Heart left ventricle (tissue), 16 donors: ENCODE results near the gene RARS2. TPM values are rescaled to one million over a fixed set of nuclear protein-coding genes. Genes with fewer than 3 reads are reported as not detected.

Experiments used
- ATAC-seq, 4 donors: fragments of 200-7000 bp; cut with Tn5 transposase; one replicate each; pipeline ENCODE4 v1.9.1; 2020 to 2022; ENCODE audit warnings: moderate library complexity in 4 of 4, mild to moderate bottlenecking in 3 of 4, moderate number of reproducible peaks in 1 of 4
- DNase-seq, 5 donors: peaks; one replicate each; pipeline ENCODE4 v3.0.0-alpha.2; 2020
- H3K27ac ChIP-seq, 12 donors: fragments of 200-600 bp; sonication (generic) in 4 of 12; one replicate each; pipeline versions ENCODE4 v1.5.0 to v1.8.0; 2016 to 2022; ENCODE audit warnings: mild to moderate bottlenecking in 2 of 12
- H3K27me3 ChIP-seq, 9 donors: fragments of 200-600 bp; sonication (generic) in 2 of 9; one replicate each; pipeline versions ENCODE4 v1.5.1 to v1.8.0; 2016 to 2022; ENCODE audit warnings: mild to moderate bottlenecking in 3 of 9
- H3K36me3 ChIP-seq, 9 donors: fragments of 200-600 bp; sonication (generic) in 2 of 9; one replicate each; pipeline versions ENCODE4 v1.5.0 to v1.8.0; 2018 to 2022; ENCODE audit warnings: mild to moderate bottlenecking in 2 of 9
- H3K4me1 ChIP-seq, 12 donors: fragments of 200-600 bp; sonication (generic) in 4 of 12; one replicate each; pipeline versions ENCODE4 v1.5.0 to v1.8.0; 2016 to 2022; ENCODE audit warnings: mild to moderate bottlenecking in 3 of 12
- H3K4me3 ChIP-seq, 12 donors: fragments of 200-600 bp; sonication (generic) in 4 of 12; one replicate each; pipeline versions ENCODE4 v1.5.0 to v1.8.0; 2017 to 2022; ENCODE audit warnings: mild to moderate bottlenecking in 9 of 12, moderate library complexity in 4 of 12
- H3K9me3 ChIP-seq, 12 donors: fragments of 200-600 bp; sonication (generic) in 4 of 12; one replicate each; pipeline versions ENCODE4 v1.5.0 to v1.8.0; 2016 to 2022; ENCODE audit warnings: mild to moderate bottlenecking in 1 of 12
- POLR2A ChIP-seq, 2 donors: fragments of 450-650 bp; IDR thresholded peaks; one replicate each; pipeline ENCODE4 v1.6.1; 2017; ENCODE audit warnings: antibody characterized with exemption in 2 of 2, mild to moderate bottlenecking in 2 of 2, moderate library complexity in 2 of 2
- WGBS, 4 donors: extraction: QIAGEN DNeasy Blood & Tissue Kit in 2 of 4; methylation state at CpG; one replicate each; pipeline versions ENCODE4 v1.1.5 to v1.1.7; 2013 to 2018; 5-methylcytosine and 5-hydroxymethylcytosine counted together
- intact Hi-C, 10 donors: fragments of 100-400 bp; cut with DNase I; formaldehyde crosslinking; loops; one replicate each; pipeline versions ENCODE4 v1.11.1 to v1.14.2; 2022
- polyA plus RNA-seq, 2 donors: library from polyadenylated mRNA; stranded (reverse); fragments of 200-250 nt; gene quantifications; one replicate each; pipeline ENCODE4 v1.2.3, GENCODE V29; 2013
- total RNA-seq, 9 donors: library from RNA; depleted of rRNA in 2 of 9; stranded (reverse); fragments of >200 nt in 2 of 9; fragmentation: NEBNext Ultra II Directional in 3 of 9; extraction: Animal tissue kit (Norgen Biotek cat#: 25700) in 3 of 9; gene quantifications; one replicate each; pipeline versions ENCODE4 v1.1.0 to v1.2.4, GENCODE V29; 2016 to 2023
- TF ChIP-seq, protein P1 (sequence below), 12 donors: fragments of 200-600 bp; sonication (generic) in 4 of 12; IDR thresholded peaks; one replicate each; pipeline versions ENCODE4 v1.5.0 to v1.8.0; 2018 to 2022; ENCODE audit warnings: antibody characterized with exemption in 12 of 12, mild to moderate bottlenecking in 5 of 12
- donor health status: ischemic (EF 13 %, LVEDD 7.1; RV severe dilation, severe dysfunction).
- donor health status: healthy with polysubstance abuse.
- donor health status: DM: no; HTN: yes; CAD: no.
- donor health status: DM: no; HTN: no; CAD: no.
- donor health status: ischemic (EF 25% LVEDD 6.9; RV normal size, moderate dysfunction).
- donor health status: ischemic (EF 25% LVEDD 5.7; RV mildly dilated, moderate dysfunction).
- donor health status: healthy.
- donor health status: DM: yes; HTN: yes; CAD: no.
- donor health status: ischemic (EF 35%, LVEDD 5.7; RV mildly dilated, moderate dysfunction).
- donor health status: nonischemic (EF 11% LVEDD 7.7; RV severe dilation, severe dysfunction).
- donor health status: DM: yes; HTN: yes; CAD: no.
- donor health status: PGD.
- donor health status: ischemic (EF 29% LVEDD 5.4; RV normal size, mild dysfunction).
- donor health status: nonischemic (EF 23%, LVEDD 6.1; RV moderate dilation, normal function).

The RARS2 gene
- total and polyA plus RNA-seq, 11 donors = 10.2 to 24.2 (median 20.3) TPM

DNA sequence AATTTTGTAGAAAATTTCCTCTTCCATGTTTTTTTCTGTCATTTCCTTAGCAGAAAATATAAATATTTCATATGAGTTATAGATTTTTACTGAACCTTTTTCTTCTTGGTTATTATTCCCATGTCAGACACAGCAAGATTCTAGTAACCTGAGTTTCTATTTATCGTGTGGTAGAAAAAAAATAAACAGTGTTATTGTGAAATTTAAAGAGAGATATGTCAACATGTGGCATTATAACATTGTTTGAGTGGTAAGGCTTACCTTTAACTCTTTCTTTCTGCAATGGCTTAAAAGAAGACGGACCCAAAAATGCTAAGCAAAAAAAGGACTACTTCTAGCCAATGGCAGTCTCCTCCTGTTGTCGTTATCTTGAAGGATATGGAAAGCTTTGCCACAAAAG lies 19.0 kb upstream of the RARS2 start:
- H3K27me3 ChIP-seq = no peaks in the 10 kb centered on the region
- H3K4me3 ChIP-seq = no peak overlapping the region
- H3K4me1 ChIP-seq = no peaks in the 10 kb centered on the region
- DNase-seq = no peak
- no peak for TF ChIP-seq POLR2A (IDR thresholded peaks at IDR 0.05)
- TF ChIP-seq, protein P1, sequence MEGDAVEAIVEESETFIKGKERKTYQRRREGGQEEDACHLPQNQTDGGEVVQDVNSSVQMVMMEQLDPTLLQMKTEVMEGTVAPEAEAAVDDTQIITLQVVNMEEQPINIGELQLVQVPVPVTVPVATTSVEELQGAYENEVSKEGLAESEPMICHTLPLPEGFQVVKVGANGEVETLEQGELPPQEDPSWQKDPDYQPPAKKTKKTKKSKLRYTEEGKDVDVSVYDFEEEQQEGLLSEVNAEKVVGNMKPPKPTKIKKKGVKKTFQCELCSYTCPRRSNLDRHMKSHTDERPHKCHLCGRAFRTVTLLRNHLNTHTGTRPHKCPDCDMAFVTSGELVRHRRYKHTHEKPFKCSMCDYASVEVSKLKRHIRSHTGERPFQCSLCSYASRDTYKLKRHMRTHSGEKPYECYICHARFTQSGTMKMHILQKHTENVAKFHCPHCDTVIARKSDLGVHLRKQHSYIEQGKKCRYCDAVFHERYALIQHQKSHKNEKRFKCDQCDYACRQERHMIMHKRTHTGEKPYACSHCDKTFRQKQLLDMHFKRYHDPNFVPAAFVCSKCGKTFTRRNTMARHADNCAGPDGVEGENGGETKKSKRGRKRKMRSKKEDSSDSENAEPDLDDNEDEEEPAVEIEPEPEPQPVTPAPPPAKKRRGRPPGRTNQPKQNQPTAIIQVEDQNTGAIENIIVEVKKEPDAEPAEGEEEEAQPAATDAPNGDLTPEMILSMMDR (IDR thresholded peaks at IDR 0.05) = no peak
- peaks cover 0 to 84% (median 68%) of the 10 kb centered on the region in 9 donors for H3K36me3 ChIP-seq
- H3K27ac ChIP-seq = no peak overlapping the region
- WGBS, 4 donors = 90 to 95% (median 94%) methylated on average over 3 of the region's 3 CpGs
- no peaks in the 10 kb centered on the region for H3K9me3 ChIP-seq
- ATAC-seq = no peak
- intact Hi-C loops = no loop called here

DNA sequence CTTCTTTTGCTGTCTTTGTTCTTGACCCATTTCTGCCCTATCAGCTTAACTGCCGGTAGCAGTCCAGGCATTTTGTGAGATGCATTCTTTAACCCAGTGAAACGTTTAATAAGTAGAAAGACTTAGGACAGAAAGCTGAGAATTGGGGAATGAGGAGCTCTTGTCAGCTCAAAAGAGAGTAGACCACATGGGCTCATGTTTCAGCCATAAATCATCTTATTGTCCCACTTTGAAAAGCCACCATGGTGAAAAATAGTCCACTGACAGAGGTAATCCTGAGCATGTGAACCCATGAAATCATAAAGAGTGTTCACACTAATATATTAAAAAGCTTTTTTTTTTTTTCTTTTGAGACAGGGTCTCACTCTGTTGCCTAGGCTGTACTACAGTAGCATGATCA lies 16.4 kb upstream of the RARS2 start:
- no peak for DNase-seq
- intact Hi-C loops = no loop called here
- Histone ChIP-seq H3K27ac (no peak overlapping the region), H3K27me3 (no peaks in the 10 kb centered on the region), H3K36me3 (peaks cover 0 to 78% (median 59%) of the 10 kb centered on the region in 9 donors), H3K4me3 (no peak overlapping the region), H3K9me3 (no peaks in the 10 kb centered on the region), H3K4me1 (no peaks in the 10 kb centered on the region)
- WGBS, 4 donors = 82 to 93% (median 92%) methylated on average over 2 of the region's 2 CpGs
- ATAC-seq = no peak
- TF ChIP-seq POLR2A (IDR thresholded peaks at IDR 0.05) = no peak
- TF ChIP-seq, protein P1 (IDR thresholded peaks at IDR 0.05) = no peak

DNA sequence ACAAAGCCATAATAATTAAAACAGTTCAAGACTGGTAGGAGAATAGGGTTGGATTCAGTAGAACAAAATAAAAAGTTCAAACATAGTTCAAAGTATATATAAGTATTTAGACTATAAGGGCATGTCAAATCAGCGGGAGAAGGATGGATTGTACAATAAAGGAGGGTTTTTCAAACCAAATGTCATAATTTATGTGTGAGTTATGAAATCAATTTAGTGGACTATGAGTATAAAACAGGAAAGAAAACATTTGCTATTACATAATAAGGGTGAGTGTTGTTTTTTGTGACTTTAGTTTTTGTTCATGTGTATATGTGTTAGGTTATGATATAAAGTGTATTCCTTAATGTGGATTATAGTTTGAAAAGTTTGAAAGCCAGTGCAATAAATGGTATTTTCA lies 10.8 kb upstream of the RARS2 start:
- Histone ChIP-seq H3K4me1 (no peaks in the 10 kb centered on the region), H3K36me3 (peaks cover 0 to 53% (median 28%) of the 10 kb centered on the region in 9 donors), H3K27ac (no peak overlapping the region), H3K27me3 (no peaks in the 10 kb centered on the region), H3K9me3 (no peaks in the 10 kb centered on the region), H3K4me3 (no peak overlapping the region)
- ATAC-seq (no peak), DNase-seq (no peak)
- WGBS, 4 donors = 89 to 95% (median 93%) methylated on average over 1 of the region's 1 CpG
- TF ChIP-seq POLR2A (IDR thresholded peaks at IDR 0.05) = no peak
- intact Hi-C loops = no loop called here

DNA sequence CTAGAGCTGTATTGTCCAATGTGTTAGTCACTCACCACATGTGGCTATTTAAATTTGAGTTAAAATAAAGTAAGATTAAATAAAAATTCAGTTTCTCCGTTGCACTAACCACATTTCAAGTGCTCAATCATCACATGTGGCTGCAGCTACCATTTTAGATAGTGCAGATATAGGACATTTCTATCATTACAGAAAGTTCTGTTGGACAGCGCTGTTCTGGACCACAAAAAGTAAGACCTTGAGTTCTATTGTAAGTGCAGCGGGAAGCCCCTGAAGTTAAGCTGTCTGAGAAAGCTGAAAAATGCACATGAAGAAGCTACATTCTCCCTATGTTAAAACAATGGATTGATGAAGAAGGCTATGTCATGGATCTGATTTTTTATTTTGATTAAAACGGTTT lies 1.2 kb upstream of the RARS2 start:
- ATAC-seq (no peak), DNase-seq (no peak)
- no peak for TF ChIP-seq POLR2A (IDR thresholded peaks at IDR 0.05)
- TF ChIP-seq, protein P1 (IDR thresholded peaks at IDR 0.05) = no peak
- Histone ChIP-seq H3K27ac (no peak overlapping the region), H3K9me3 (no peaks in the 10 kb centered on the region), H3K4me1 (peaks cover 6 to 50% (median 29%) of the 10 kb centered on the region in 12 donors), H3K4me3 (peak overlapping the region in 11 of 12 donors; percentile 62 to 96 (median 86)), H3K36me3 (peaks cover 0 to 30% (median 23%) of the 10 kb centered on the region in 9 donors), H3K27me3 (no peaks in the 10 kb centered on the region)
- intact Hi-C loops = loop anchor here in 3 of 10 donors (2.0 to 10.0 kb wide), 5 partner anchors 110 to 199 kb away; partner anchors contain the start of genes AKIRIN2 (in 2 of the 3) and SLC35A1 (in 2 of the 3)
- 65 to 72% (median 68%) methylated on average over 4 of the region's 4 CpGs for WGBS, 4 donors

DNA sequence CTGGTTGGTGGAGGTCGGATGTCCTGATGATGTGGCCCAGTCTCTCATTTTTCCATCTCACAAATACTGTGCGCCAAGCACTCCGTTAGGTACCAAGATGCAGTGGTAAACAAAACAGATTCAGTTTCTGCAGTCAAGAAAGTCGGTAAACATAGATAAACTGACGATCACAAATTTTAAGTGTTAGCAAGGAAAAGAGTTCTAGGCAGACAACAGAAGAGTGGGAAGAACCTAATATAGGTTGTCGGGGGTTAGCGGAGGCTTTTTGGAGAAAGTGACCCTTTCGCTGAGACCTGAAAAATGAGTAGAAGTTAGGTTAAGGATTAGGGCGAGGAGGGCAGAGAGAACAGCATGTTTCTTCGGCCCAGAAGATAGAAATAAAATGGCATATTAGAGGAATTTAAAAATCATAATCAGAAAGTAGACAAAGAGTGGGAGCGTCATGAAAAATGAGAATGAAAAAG lies 662 bp upstream of the RARS2 start:
- Histone ChIP-seq H3K36me3 (peaks cover 0 to 24% (median 18%) of the 10 kb centered on the region in 9 donors), H3K4me3 (peak overlapping the region; percentile 60 to 96 (median 84)), H3K27me3 (no peaks in the 10 kb centered on the region), H3K9me3 (no peaks in the 10 kb centered on the region), H3K4me1 (peaks cover 6 to 50% (median 30%) of the 10 kb centered on the region in 12 donors), H3K27ac (peak overlapping the region in 10 of 12 donors; percentile 54 to 92 (median 83))
- no peak for TF ChIP-seq POLR2A (IDR thresholded peaks at IDR 0.05)
- TF ChIP-seq, protein P1 (IDR thresholded peaks at IDR 0.05) = no peak
- WGBS, 4 donors = 2 to 3% (median 3%) methylated on average over 11 of the region's 11 CpGs
- intact Hi-C loops = loop anchor here in 3 of 10 donors (2.0 to 10.0 kb wide), 5 partner anchors 110 to 198 kb away; partner anchors contain the start of genes AKIRIN2 (in 2 of the 3) and SLC35A1 (in 2 of the 3)
- no peak for DNase-seq
- no peak for ATAC-seq
